ENCODE results near the gene CAMTA1. TPM values are rescaled to one million over a fixed set of nuclear protein-coding genes. Genes with fewer than 3 reads are reported as not detected.

The CAMTA1 gene
- polyA plus RNA-seq, 3 donors: 81.9 to 89.8 (median 88.0) TPM

GRCh38 chr1:6756457-6756856, 28.8 kb upstream of the CAMTA1 start:
- DNase-seq (ENCODE audit: extremely low read depth in 1 of 11, low read depth in 9 of 11, low spot score in 4 of 11): no peak

GRCh38 chr1:6757719-6758435, 27.4 kb upstream of the CAMTA1 start:
- DNase-seq (ENCODE audit: extremely low read depth in 1 of 11, low read depth in 9 of 11, low spot score in 4 of 11): no peak

GRCh38 chr1:6761196-6761737, 24.0 kb upstream of the CAMTA1 start:
- DNase-seq (ENCODE audit: extremely low read depth in 1 of 11, low read depth in 9 of 11, low spot score in 4 of 11): no peak

- DNase-seq (ENCODE audit: extremely low read depth in 1 of 11, low read depth in 9 of 11, low spot score in 4 of 11): no peak
Observed at GRCh38 chr1:6762060-6762459, 23.2 kb upstream of the CAMTA1 start.

GRCh38 chr1:6770751-6771440, 14.4 kb upstream of the CAMTA1 start:
- DNase-seq (ENCODE audit: extremely low read depth in 1 of 11, low read depth in 9 of 11, low spot score in 4 of 11): no peak

- DNase-seq (ENCODE audit: extremely low read depth in 1 of 11, low read depth in 9 of 11, low spot score in 4 of 11): no peak
Observed at GRCh38 chr1:6771441-6771769, 13.8 kb upstream of the CAMTA1 start.

GRCh38 chr1:6774381-6774780, 10.9 kb upstream of the CAMTA1 start:
- DNase-seq (ENCODE audit: extremely low read depth in 1 of 11, low read depth in 9 of 11, low spot score in 4 of 11): no peak

- DNase-seq (ENCODE audit: extremely low read depth in 1 of 11, low read depth in 9 of 11, low spot score in 4 of 11): no peak
Observed at GRCh38 chr1:6775261-6776043, 9.8 kb upstream of the CAMTA1 start.

DNA sequence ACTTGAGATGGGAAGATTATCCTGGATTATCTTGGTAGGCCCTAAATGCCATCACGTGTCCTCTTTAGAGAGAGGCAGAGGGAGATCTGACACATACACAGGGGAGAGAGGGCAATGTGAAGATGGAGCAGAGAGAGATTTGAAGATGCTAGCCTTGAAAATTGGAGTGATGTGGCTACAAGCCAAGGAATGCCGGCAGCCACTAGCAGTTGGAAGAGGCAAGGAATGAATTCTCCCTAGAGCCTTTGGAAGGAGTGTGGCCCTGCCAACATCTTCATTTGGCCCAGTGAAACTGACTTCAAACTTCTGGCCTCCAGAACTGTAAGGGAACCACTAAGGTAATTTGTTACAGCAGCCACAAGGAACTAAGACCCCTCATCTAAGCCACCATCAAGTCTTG, 8.9 kb upstream of the CAMTA1 start:
- DNase-seq (ENCODE audit: extremely low read depth in 1 of 11, low read depth in 9 of 11, low spot score in 4 of 11): no peak

- no peak for DNase-seq (ENCODE audit: extremely low read depth in 1 of 11, low read depth in 9 of 11, low spot score in 4 of 11)
Observed at GRCh38 chr1:6776895-6777294, 8.4 kb upstream of the CAMTA1 start.

DNA sequence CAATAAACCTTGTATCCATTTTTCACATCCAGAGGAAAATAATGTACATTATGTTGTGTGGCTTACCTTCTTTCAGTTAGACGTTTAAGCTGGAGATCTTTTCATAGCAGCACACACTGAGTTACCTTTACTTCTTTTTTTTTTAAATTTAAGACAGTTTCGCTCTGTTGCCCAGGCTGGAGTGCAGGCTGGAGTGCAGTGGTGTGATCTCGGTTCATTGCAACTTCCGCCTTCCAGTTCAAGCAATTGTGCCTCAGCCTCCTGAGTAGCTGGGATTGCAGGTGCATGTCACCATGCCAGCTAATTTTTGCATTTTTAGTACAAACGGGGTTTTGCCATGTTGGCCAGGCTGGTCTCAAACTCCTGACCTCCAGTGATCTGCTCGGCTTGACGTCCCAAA, 7.4 kb upstream of the CAMTA1 start:
- no peak for DNase-seq (ENCODE audit: extremely low read depth in 1 of 11, low read depth in 9 of 11, low spot score in 4 of 11)

- DNase-seq (ENCODE audit: extremely low read depth in 1 of 11, low read depth in 9 of 11, low spot score in 4 of 11): no peak
Observed at GRCh38 chr1:6779089-6779805, 6.0 kb upstream of the CAMTA1 start.

DNA sequence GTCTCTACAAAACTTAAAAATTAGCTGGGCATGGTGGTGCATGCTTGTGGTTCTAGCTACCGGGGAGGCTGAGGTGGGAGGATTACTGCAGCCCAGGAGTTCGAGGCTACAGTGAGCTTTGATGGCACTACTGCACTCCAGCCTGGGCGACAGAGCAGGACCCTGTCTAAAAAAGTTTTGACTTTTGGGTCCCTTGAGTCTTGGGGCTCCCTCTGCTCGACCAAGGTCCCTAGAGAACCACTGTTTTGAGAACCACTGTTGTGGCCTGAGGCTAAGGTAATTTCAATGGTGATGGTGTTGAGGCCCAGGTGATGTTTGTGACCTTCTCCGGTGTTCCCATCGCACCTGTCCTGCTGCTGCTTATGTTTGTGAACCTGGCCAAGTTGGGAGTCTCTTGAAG, 3.1 kb upstream of the CAMTA1 start:
- DNase-seq (ENCODE audit: extremely low read depth in 1 of 11, low read depth in 9 of 11, low spot score in 4 of 11): no peak

- no peak for DNase-seq (ENCODE audit: extremely low read depth in 1 of 11, low read depth in 9 of 11, low spot score in 4 of 11)
Observed at GRCh38 chr1:6783221-6783620, 2.0 kb upstream of the CAMTA1 start.

DNA sequence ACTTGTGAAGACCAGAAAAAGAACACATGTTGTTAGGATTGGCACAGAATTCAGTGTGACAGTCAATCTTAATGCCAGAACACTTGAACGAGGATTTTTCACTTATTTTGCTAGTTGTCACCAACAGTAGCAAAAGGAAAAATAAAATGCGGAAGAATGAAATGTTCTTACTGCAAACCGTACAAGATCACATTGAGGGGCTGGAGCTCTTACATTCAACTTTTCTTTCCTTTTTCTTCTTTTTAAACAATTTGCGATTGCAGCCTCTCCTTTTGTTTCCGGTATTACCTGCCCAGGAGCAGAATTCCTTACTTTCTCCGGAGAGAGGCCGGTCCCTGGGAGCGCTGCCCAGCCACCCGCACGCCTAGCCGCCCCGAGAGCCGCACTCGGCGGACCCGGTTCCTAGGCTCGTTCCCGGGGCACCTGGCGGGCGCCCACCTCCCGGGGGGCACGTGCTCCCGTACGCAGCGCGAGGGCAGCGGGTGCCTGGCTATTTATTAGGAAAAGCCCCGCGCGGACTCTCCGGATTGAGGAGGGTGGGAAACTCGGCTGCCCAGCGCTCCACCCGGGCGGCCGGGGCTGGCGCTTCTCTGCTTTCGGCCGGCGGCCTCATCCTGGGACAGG, 1.2 kb upstream of the CAMTA1 start:
- peak in 2 of 11 donors; percentile 17 to 26 for DNase-seq (ENCODE audit: extremely low read depth in 1 of 11, low read depth in 9 of 11, low spot score in 4 of 11)

DNA sequence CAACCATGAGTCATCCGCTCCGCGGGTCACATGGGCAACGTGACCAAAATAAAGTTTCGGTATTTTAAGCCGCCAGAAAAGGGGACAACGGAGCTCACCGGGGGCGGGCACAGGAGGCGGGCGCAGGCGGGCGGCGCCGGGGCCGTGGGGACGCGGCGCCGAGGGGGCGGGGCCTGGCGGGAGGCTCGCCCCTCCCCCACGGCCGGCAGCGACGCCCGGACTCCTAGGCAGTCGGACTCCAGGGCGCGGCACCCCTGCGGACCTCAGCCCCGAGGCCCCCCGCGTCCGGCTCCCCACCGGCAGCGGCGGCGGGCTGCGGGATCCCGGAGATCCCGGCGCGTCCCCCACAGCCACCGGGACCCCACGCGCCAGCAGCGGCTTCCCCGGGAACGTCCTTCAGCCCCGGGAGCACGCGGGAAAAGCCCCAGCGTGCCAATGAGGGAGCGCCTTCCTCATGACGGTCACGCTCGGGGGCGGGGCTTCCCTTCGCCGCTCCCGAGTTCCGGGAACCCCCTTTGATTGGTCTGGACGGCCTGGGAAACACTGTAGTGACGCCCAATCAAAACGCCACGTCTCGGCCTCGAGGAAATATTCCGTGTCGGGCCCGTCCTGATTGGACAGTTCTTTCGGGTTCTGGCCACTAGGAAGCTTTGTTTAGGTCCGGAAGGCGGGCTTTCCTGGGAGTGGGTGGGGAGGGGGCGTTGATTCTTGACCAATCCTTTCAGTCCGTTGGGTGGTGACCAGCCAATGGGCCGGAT, 515 bp upstream of the CAMTA1 start:
- DNase-seq (ENCODE audit: extremely low read depth in 1 of 11, low read depth in 9 of 11, low spot score in 4 of 11): peak; percentile 99 to 100 (median 100)

- DNase-seq (ENCODE audit: extremely low read depth in 1 of 11, low read depth in 9 of 11, low spot score in 4 of 11): peak in 2 of 11 donors; percentile 19 to 23
Observed at GRCh38 chr1:6785728-6786505, 663 bp downstream of the CAMTA1 start.
